Lower leg skin (tissue), 3 donors: Measurements from ENCODE around the gene DUSP11.

Experiments used
- CTCF ChIP-seq, 3 donors: fragments of 450-650 bp; IDR thresholded peaks; one replicate each; pipeline ENCODE4 v1.5.1; 2016; ENCODE audit warnings: antibody characterized with exemption in 3 of 3, mild to moderate bottlenecking in 3 of 3, moderate library complexity in 2 of 3
- POLR2A ChIP-seq, 2 donors: fragments of 450-650 bp; IDR thresholded peaks; one replicate each; pipeline ENCODE4 v1.6.1; 2016 to 2017; ENCODE audit warnings: antibody characterized with exemption in 2 of 2, mild to moderate bottlenecking in 1 of 2, moderate library complexity in 1 of 2

GRCh38 chr2:73780237-73780582 is 307 bp upstream of the DUSP11 start:
- TF ChIP-seq CTCF (IDR thresholded peaks at IDR 0.05) = peak in 1 of 3 donors; percentile 48
- TF ChIP-seq POLR2A (IDR thresholded peaks at IDR 0.05) = no peak
